ENCODE data around the gene GMDS.

The GMDS gene

DNA sequence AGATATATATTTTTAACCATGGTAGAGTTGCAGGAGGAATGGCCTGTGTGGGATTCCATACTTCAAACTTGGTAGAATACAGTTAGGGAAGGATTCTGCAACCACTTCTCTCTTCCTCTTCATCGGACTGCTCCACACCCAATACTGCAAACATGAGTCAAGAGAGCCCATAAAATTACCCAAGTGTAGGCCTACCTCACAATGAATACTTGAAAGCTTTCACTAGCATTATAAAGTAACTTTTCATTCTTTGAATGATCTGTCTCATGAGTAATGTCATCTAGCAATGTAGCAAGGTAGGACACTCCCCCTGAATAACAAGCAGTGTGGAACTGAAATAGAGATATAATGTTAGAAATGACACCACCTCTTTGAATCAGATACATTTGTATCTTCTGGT, 556.3 kb downstream of the GMDS start:
- no peak overlapping the region for H3K4me2 ChIP-seq (ENCODE audit: low read depth, low read length)
- no peak overlapping the region for H3K9ac ChIP-seq (ENCODE audit: low read length)
- H2AFZ ChIP-seq (ENCODE audit: low read length): no peak overlapping the region
- no peaks in the 10 kb centered on the region for H3K9me3 ChIP-seq (replicated peaks; ENCODE audit: insufficient read depth, low read length)
- H3K4me3 ChIP-seq (ENCODE audit: low read length): no peak overlapping the region
- DNase-seq: no peak
- no peak overlapping the region for H3K27ac ChIP-seq (ENCODE audit: low read length)
- no peaks in the 10 kb centered on the region for H3K36me3 ChIP-seq (replicated peaks; ENCODE audit: insufficient read depth, low read length)
- no peaks in the 10 kb centered on the region for H3K79me2 ChIP-seq (ENCODE audit: low read length)
- no peaks in the 10 kb centered on the region for H3F3A ChIP-seq (ENCODE audit: insufficient read depth, low read length)
- H3K27me3 ChIP-seq (replicated peaks; ENCODE audit: insufficient read depth, low read length): no peaks in the 10 kb centered on the region
- H3K4me1 ChIP-seq (ENCODE audit: low read length): no peaks in the 10 kb centered on the region
- H3K9me2 ChIP-seq (replicated peaks; ENCODE audit: insufficient read depth, low read length): no peaks in the 10 kb centered on the region
- TF ChIP-seq EZH2 (optimal IDR thresholded peaks at IDR 0.05; ENCODE audit: low read depth, low read length) (no peak), EZH2phosphoT487 (IDR thresholded peaks at IDR 0.05; ENCODE audit: low read length) (no peak)
- TF ChIP-seq, protein P1, sequence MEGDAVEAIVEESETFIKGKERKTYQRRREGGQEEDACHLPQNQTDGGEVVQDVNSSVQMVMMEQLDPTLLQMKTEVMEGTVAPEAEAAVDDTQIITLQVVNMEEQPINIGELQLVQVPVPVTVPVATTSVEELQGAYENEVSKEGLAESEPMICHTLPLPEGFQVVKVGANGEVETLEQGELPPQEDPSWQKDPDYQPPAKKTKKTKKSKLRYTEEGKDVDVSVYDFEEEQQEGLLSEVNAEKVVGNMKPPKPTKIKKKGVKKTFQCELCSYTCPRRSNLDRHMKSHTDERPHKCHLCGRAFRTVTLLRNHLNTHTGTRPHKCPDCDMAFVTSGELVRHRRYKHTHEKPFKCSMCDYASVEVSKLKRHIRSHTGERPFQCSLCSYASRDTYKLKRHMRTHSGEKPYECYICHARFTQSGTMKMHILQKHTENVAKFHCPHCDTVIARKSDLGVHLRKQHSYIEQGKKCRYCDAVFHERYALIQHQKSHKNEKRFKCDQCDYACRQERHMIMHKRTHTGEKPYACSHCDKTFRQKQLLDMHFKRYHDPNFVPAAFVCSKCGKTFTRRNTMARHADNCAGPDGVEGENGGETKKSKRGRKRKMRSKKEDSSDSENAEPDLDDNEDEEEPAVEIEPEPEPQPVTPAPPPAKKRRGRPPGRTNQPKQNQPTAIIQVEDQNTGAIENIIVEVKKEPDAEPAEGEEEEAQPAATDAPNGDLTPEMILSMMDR (IDR thresholded peaks at IDR 0.05; ENCODE audit: low read length): no peak
- no peaks in the 10 kb centered on the region for H4K20me1 ChIP-seq (ENCODE audit: insufficient read depth, low read length)

DNA sequence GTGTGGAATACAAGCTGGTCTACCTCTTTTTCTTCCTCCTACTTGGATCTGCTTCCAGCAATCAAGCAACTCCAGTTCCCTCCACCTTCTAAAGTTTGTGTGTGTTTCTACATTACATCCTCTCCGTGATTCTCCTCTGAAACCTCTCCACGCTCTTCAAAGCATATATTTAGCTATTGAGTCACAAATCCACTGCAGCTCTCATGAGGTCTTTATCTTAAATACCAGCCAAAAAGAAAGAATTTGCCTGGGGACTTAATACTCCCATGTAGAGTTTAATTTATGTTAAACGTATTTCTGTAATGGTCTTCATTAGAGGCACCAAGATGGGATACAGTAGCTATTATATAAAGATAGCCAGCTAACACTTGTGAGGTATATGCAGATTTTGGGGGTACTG, 557.0 kb downstream of the GMDS start:
- DNase-seq: no peak
- Histone ChIP-seq H2AFZ (ENCODE audit: low read length) (no peak overlapping the region), H3K4me2 (ENCODE audit: low read depth, low read length) (no peak overlapping the region), H3K9me3 (replicated peaks; ENCODE audit: insufficient read depth, low read length) (no peaks in the 10 kb centered on the region), H3K27ac (ENCODE audit: low read length) (no peak overlapping the region), H4K20me1 (ENCODE audit: insufficient read depth, low read length) (no peaks in the 10 kb centered on the region), H3K36me3 (replicated peaks; ENCODE audit: insufficient read depth, low read length) (no peaks in the 10 kb centered on the region), H3K4me1 (ENCODE audit: low read length) (no peaks in the 10 kb centered on the region), H3F3A (ENCODE audit: insufficient read depth, low read length) (no peaks in the 10 kb centered on the region), H3K9ac (ENCODE audit: low read length) (no peak overlapping the region), H3K9me2 (replicated peaks; ENCODE audit: insufficient read depth, low read length) (no peaks in the 10 kb centered on the region), H3K27me3 (replicated peaks; ENCODE audit: insufficient read depth, low read length) (no peaks in the 10 kb centered on the region), H3K79me2 (ENCODE audit: low read length) (no peaks in the 10 kb centered on the region), H3K4me3 (ENCODE audit: low read length) (no peak overlapping the region)
- TF ChIP-seq EZH2 (optimal IDR thresholded peaks at IDR 0.05; ENCODE audit: low read depth, low read length) (no peak), EZH2phosphoT487 (IDR thresholded peaks at IDR 0.05; ENCODE audit: low read length) (no peak)
- TF ChIP-seq, protein P1 (IDR thresholded peaks at IDR 0.05; ENCODE audit: low read length): no peak

DNA sequence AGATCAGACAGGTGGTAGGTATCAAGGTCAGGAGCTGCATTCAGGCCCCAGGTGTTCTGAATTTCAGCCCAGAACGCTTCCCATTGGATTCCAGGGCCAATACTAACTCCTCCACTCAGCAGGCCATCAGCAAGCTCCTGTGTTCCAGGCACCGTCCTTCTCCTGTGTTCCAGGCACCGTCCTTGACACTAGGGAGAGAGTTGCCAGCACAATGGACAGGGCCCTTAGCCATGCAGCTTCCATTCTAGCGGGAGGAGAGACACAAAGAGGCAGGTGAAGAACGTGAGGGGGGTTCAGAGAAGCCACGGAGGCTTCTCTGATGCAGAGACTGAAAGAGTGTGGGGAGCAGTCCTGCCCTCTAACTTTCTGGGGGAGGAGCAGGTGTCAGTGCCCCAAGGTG, 558.0 kb downstream of the GMDS start:
- Histone ChIP-seq H3K79me2 (ENCODE audit: low read length) (no peaks in the 10 kb centered on the region), H3K4me2 (ENCODE audit: low read depth, low read length) (no peak overlapping the region), H3K9me3 (replicated peaks; ENCODE audit: insufficient read depth, low read length) (no peaks in the 10 kb centered on the region), H2AFZ (ENCODE audit: low read length) (no peak overlapping the region), H3K4me1 (ENCODE audit: low read length) (no peaks in the 10 kb centered on the region), H3K9me2 (replicated peaks; ENCODE audit: insufficient read depth, low read length) (no peaks in the 10 kb centered on the region), H4K20me1 (ENCODE audit: insufficient read depth, low read length) (no peaks in the 10 kb centered on the region), H3K36me3 (replicated peaks; ENCODE audit: insufficient read depth, low read length) (no peaks in the 10 kb centered on the region), H3K27me3 (replicated peaks; ENCODE audit: insufficient read depth, low read length) (no peaks in the 10 kb centered on the region), H3K4me3 (ENCODE audit: low read length) (no peak overlapping the region), H3K9ac (ENCODE audit: low read length) (no peak overlapping the region), H3K27ac (ENCODE audit: low read length) (no peak overlapping the region), H3F3A (ENCODE audit: insufficient read depth, low read length) (no peaks in the 10 kb centered on the region)
- DNase-seq: no peak
- TF ChIP-seq, protein P1 (IDR thresholded peaks at IDR 0.05; ENCODE audit: low read length): no peak
- TF ChIP-seq EZH2phosphoT487 (IDR thresholded peaks at IDR 0.05; ENCODE audit: low read length) (no peak), EZH2 (optimal IDR thresholded peaks at IDR 0.05; ENCODE audit: low read depth, low read length) (no peak)
